Activated T-helper 1 cell treated with anti-CD3 and anti-CD28 coated beads, Interleukin-2, amount 50 U/mL, for 16 hours (primary cell): ENCODE data around the gene ZNF43.
A peak's percentile ranks its signal among the peaks of the same experiment; 100 is the strongest.
"Not testable (repeated sequence)": the region's sequence is repeated elsewhere in the genome, so short reads cannot be mapped to it uniquely, and the experiment has no call there.

Experiments
- DNase-seq, 2 donors: peaks; one replicate each; pipeline ENCODE4 v3.0.0-alpha.2; 2020; ENCODE audit warnings: low read depth in 1 of 2, low spot score in 1 of 2

The ZNF43 gene

GRCh38 chr19:21812448-21812847 is 23.5 kb downstream of the ZNF43 start:
- no peak for DNase-seq

GRCh38 chr19:21808400-21809000 is 27.5 kb downstream of the ZNF43 start:
- not testable (repeated sequence) for DNase-seq

- no peak for DNase-seq
Observed at GRCh38 chr19:21789466-21790085, 46.4 kb downstream of the ZNF43 start.

- DNase-seq, result no peak
Observed at GRCh38 chr19:21786936-21787335, 49.0 kb downstream of the ZNF43 start.

- DNase-seq, result not testable (repeated sequence)
Observed at GRCh38 chr19:21775792-21776191, 60.2 kb downstream of the ZNF43 start.

- peak; percentile 73 for DNase-seq
Observed at GRCh38 chr19:21767065-21767800, 68.7 kb downstream of the ZNF43 start, which contains the start of gene ZNF100. TSS of gene ZNF100 (minus strand) at chr19:21767579. CDS start at chr19:21767429, 150 bp downstream.

- not testable (repeated sequence) for DNase-seq
Observed at GRCh38 chr19:21766705-21767064, 69.3 kb downstream of the ZNF43 start.

GRCh38 chr19:21765151-21765550 is 70.8 kb downstream of the ZNF43 start:
- DNase-seq, result no peak

- not testable (repeated sequence) for DNase-seq
Observed at GRCh38 chr19:21761547-21761946, 74.4 kb downstream of the ZNF43 start.

GRCh38 chr19:21758296-21758695 is 77.7 kb downstream of the ZNF43 start:
- DNase-seq, result no peak

GRCh38 chr19:21755555-21755954 is 80.4 kb downstream of the ZNF43 start:
- DNase-seq, result not testable (repeated sequence)
